Measurements from ENCODE around the gene UPK1B. TPM values are rescaled to one million over a fixed set of nuclear protein-coding genes. Genes with fewer than 3 reads are reported as not detected.

Gene UPK1B
- total RNA-seq, 1 experiment from 2014 or later: 1.0 TPM

DNA sequence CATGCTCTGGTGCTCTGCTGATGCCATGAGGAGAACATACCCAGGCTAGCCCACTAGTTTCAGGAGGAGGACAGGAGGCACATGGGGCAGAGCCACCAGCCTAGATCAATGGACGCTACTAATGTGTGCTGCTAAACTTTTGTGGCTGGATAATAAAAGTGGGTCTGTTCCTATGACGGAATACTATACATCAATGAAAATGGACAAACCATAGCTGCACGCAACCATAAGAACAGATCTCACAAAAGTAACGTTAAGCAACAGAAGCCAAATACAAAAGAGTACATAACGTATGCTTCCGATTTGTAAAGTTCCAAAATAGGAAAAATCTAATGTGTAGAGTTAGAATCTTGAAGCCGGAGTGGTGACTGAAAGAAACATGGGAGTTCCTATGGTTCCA lies 55.8 kb downstream of the UPK1B start:
- Mint-ChIP-seq H3K4me1 (no peaks in the 10 kb centered on the region), H3K36me3 (ENCODE audit: insufficient read depth in 1 of 3, low read depth in 3 of 3) (peaks cover 29 to 77% (median 76%) of the 10 kb centered on the region in 3 experiments), H3K4me3 (no peak overlapping the region; a peak in 1 of 5 replicates), H3K27ac (no peak overlapping the region), H3K9me3 (no peaks in the 10 kb centered on the region), H3K27me3 (ENCODE audit: low read depth) (no peaks in the 10 kb centered on the region)
- Histone ChIP-seq H2AFZ (ENCODE audit: low read length) (no peak overlapping the region), H2BK120ac (ENCODE audit: low read depth, low read length, poor library complexity, severe bottlenecking) (no peak overlapping the region), H3K4me1 (ENCODE audit: insufficient read depth, low read length) (no peaks in the 10 kb centered on the region), H3K4ac (ENCODE audit: low read depth, low read length) (no peak overlapping the region), H3K79me1 (ENCODE audit: insufficient read depth, low read depth, low read length, poor library complexity, severe bottlenecking) (no peaks in the 10 kb centered on the region), H2BK20ac (ENCODE audit: low read depth, low read length, poor library complexity, severe bottlenecking) (no peak overlapping the region), H4K8ac (replicated peaks; ENCODE audit: insufficient read length, low read depth, low read length) (no peak overlapping the region), H2AK5ac (ENCODE audit: insufficient read length, low read length) (no peak overlapping the region), H3K14ac (ENCODE audit: insufficient read depth, low read length) (no peak overlapping the region), H3K9ac (ENCODE audit: extremely low read depth, insufficient read length, low read length) (no peak overlapping the region), H3K79me2 (ENCODE audit: insufficient read depth, low read length) (no peaks in the 10 kb centered on the region), H3K9me3 (ENCODE audit: control insufficient read depth, low read depth, low read length) (no peaks in the 10 kb centered on the region), H4K91ac (ENCODE audit: insufficient read length, low read depth, low read length) (no peak overlapping the region), H4K5ac (ENCODE audit: insufficient read length, low read depth, low read length) (no peak overlapping the region), H3K27ac (ENCODE audit: insufficient read length, low read depth, low read length) (no peak overlapping the region), H3K4me2 (ENCODE audit: insufficient read depth, insufficient read length, low read length) (no peak overlapping the region), H4K20me1 (ENCODE audit: control insufficient read depth, insufficient read depth, insufficient read length) (no peaks in the 10 kb centered on the region), H3K23me2 (ENCODE audit: insufficient read length, low read depth, low read length, poor library complexity, severe bottlenecking) (no peaks in the 10 kb centered on the region), H2BK5ac (ENCODE audit: insufficient read length, low read length) (no peak overlapping the region), H3T11ph (ENCODE audit: low read length) (no peak overlapping the region), H3K23ac (ENCODE audit: insufficient read length, low read depth, low read length) (no peak overlapping the region), H3K18ac (ENCODE audit: insufficient read length, low read depth, low read length) (no peak overlapping the region), H2BK12ac (ENCODE audit: insufficient read length, low read depth, low read length) (no peak overlapping the region), H3K27me3 (ENCODE audit: insufficient read depth, low read length) (no peaks in the 10 kb centered on the region), H2BK15ac (ENCODE audit: low read depth, low read length) (no peak overlapping the region), H3K56ac (ENCODE audit: insufficient read length, low read depth, low read length) (no peak overlapping the region)
- no peak for TF ChIP-seq CTCF (conservative IDR thresholded peaks at IDR 0.05)
- DNase-seq: no peak
- WGBS (ENCODE audit: extremely low coverage, insufficient read length, low lambda C conversion rate): no CpG with 5 or more reads among the region's 7 CpGs
